SK-N-SH (cell line): ENCODE measurements around the gene PTPRC. TPM values are rescaled to one million over a fixed set of nuclear protein-coding genes. Genes with fewer than 3 reads are reported as not detected.

ENCODE experiments used
- CTCF ChIA-PET: fragments of 300-600, 350-600 bp; formaldehyde crosslinking; extraction: SDS; loops from one replicate; lab custom pipeline; 2021; lab: Yijun Ruan, JAX
- POLR2A ChIA-PET: fragments of 350-600 bp; sonication (Branson Sonifier 250); formaldehyde crosslinking; extraction: SDS; loops from one replicate; lab custom pipeline; 2020; ENCODE audit warnings: antibody characterized with exemption, inconsistent platforms; lab: Yijun Ruan, JAX
- DNase-seq: peaks from one replicate; pipeline ENCODE4 v3.0.0; 2012
- H2AFZ ChIP-seq: fragments of 200-600 bp; sonication (generic); 2 replicates; pipeline ENCODE4 v1.8.1; 2016; ENCODE audit warnings: antibody characterized with exemption, mild to moderate bottlenecking, low read depth
- H3F3A ChIP-seq: fragments of 200-600 bp; sonication (generic); replicated peaks from 2 replicates; pipeline ENCODE3; 2016; ENCODE audit warnings: antibody characterized with exemption, mild to moderate bottlenecking; ENCODE audit not compliant: insufficient read depth
- H3K27ac ChIP-seq, 2 experiments: fragments of 200-500 bp in 1 of 2; fragments of 200-600 bp in 1 of 2; sonication (Bioruptor generic) in 1 of 2; sonication (generic), shearing (Covaris generic) in 1 of 2; 2 replicates each; pipeline versions ENCODE4 v1.5.1 to v1.6.1; 2014 to 2016; ENCODE audit warnings: low read depth in 2 of 2, inconsistent platforms in 1 of 2, low read length in 1 of 2, mild to moderate bottlenecking in 1 of 2, mixed read lengths in 1 of 2
- H3K27me3 ChIP-seq: fragments of 200-600 bp; sonication (generic), shearing (Covaris generic); 2 replicates; pipeline ENCODE4 v1.6.1; 2016; ENCODE audit warnings: mixed run types; ENCODE audit not compliant: insufficient read depth
- H3K36me3 ChIP-seq, 2 experiments: fragments of 200-500 bp in 1 of 2; fragments of 200-600 bp in 1 of 2; sonication (Bioruptor generic) in 1 of 2; sonication (generic) in 1 of 2; replicated peaks in 1 of 2; 2 replicates each; pipeline versions ENCODE3 to v1.5.1; 2014 to 2016; ENCODE audit warnings: low read length in 1 of 2, mild to moderate bottlenecking in 1 of 2; ENCODE audit not compliant: insufficient read depth in 2 of 2, control insufficient read depth in 1 of 2
- H3K4me1 ChIP-seq, 2 experiments: fragments of 200-500 bp in 1 of 2; fragments of 200-600 bp in 1 of 2; sonication (Bioruptor generic) in 1 of 2; sonication (generic), shearing (Covaris generic) in 1 of 2; 2 replicates each; pipeline versions ENCODE4 v1.5.1 to v1.6.1; 2014 to 2016; ENCODE audit warnings: low read depth in 1 of 2, low read length in 1 of 2, mixed run types in 1 of 2; ENCODE audit not compliant: insufficient read depth in 2 of 2, control insufficient read depth in 1 of 2
- H3K4me2 ChIP-seq: fragments of 200-600 bp; sonication (generic), shearing (Covaris generic); 2 replicates; pipeline ENCODE4 v1.6.1; 2017; ENCODE audit warnings: mixed run types
- H3K4me3 ChIP-seq, 2 experiments: fragments of 200-500 bp in 1 of 2; fragments of 200-600 bp in 1 of 2; sonication (Bioruptor generic) in 1 of 2; sonication (generic), shearing (Covaris generic) in 1 of 2; 2 replicates each; pipeline versions ENCODE4 v1.5.1 to v1.8.1; 2014 to 2016; ENCODE audit warnings: low read depth in 2 of 2, inconsistent platforms in 1 of 2, low read length in 1 of 2, mild to moderate bottlenecking in 1 of 2, mixed read lengths in 1 of 2, moderate library complexity in 1 of 2
- H3K79me2 ChIP-seq: fragments of 200-600 bp; sonication (generic); 2 replicates; pipeline ENCODE4 v1.8.1; 2017; ENCODE audit warnings: mild to moderate bottlenecking; ENCODE audit not compliant: insufficient read depth
- H3K9ac ChIP-seq: fragments of 200-600 bp; sonication (generic); 2 replicates; pipeline ENCODE4 v1.6.1; 2017; ENCODE audit warnings: mixed run types
- H3K9me2 ChIP-seq: fragments of 200-600 bp; sonication (generic); 2 replicates; pipeline ENCODE4 v1.6.1; 2017; ENCODE audit warnings: mixed run types
- H3K9me3 ChIP-seq: fragments of 200-600 bp; sonication (generic); 2 replicates; pipeline ENCODE4 v1.6.1; 2017; ENCODE audit warnings: mixed run types, mild to moderate bottlenecking, moderate library complexity
- H4K20me1 ChIP-seq: fragments of 200-600 bp; sonication (generic); 2 replicates; pipeline ENCODE4 v1.6.1; 2017; ENCODE audit warnings: mild to moderate bottlenecking, mixed run types; ENCODE audit not compliant: insufficient read depth
- CHD2 ChIP-seq: fragments of 150-350 bp; IDR thresholded peaks from 2 replicates; pipeline ENCODE4 v1.6.1; 2018; ENCODE audit warnings: low read length; ENCODE audit not compliant: partially characterized antibody
- ELF1 ChIP-seq: IDR thresholded peaks from 2 replicates; pipeline ENCODE4 v1.4.0; 2012
- EP300 ChIP-seq, 2 experiments: IDR thresholded peaks; 2 replicates each; pipeline versions ENCODE4 v1.4.0 to v1.6.1; 2012; ENCODE audit warnings: borderline replicate concordance in 1 of 2, low read depth in 1 of 2, low read length in 1 of 2
- EZH2phosphoT487 ChIP-seq: fragments of 200-600 bp; sonication (generic); IDR thresholded peaks from 2 replicates; pipeline ENCODE4 v1.6.1; 2017; ENCODE audit warnings: low read depth, mixed run types, mild to moderate bottlenecking, antibody characterized with exemption, moderate library complexity, borderline replicate concordance
- FOSL2 ChIP-seq: IDR thresholded peaks from 2 replicates; pipeline ENCODE4 v1.4.0; 2012; ENCODE audit warnings: low read depth, mild to moderate bottlenecking, moderate library complexity, borderline replicate concordance
- GATA2 ChIP-seq: sonication (generic); formaldehyde crosslinking; IDR thresholded peaks from 2 replicates; pipeline ENCODE4 v1.5.0; 2020; ENCODE audit warnings: mild to moderate bottlenecking, missing genetic modification reagents
- MEF2A ChIP-seq: IDR thresholded peaks from 2 replicates; pipeline ENCODE4 v1.4.0; 2012; ENCODE audit warnings: low read depth, borderline replicate concordance
- MXI1 ChIP-seq: IDR thresholded peaks from 2 replicates; pipeline ENCODE4 v1.6.1; 2012; ENCODE audit warnings: mild to moderate bottlenecking, low read depth, low read length, improper control_type of control experiment
- NFIC ChIP-seq: IDR thresholded peaks from 2 replicates; pipeline ENCODE4 v1.4.0; 2012; ENCODE audit warnings: borderline replicate concordance
- NRF1 ChIP-seq: IDR thresholded peaks from 2 replicates; pipeline ENCODE4 v1.6.1; 2012; ENCODE audit warnings: low read depth, mild to moderate bottlenecking, low read length
- PBX3 ChIP-seq: IDR thresholded peaks from 2 replicates; pipeline ENCODE4; 2012
- RCOR1 ChIP-seq: fragments of 150-350 bp; IDR thresholded peaks from 2 replicates; pipeline ENCODE4 v1.6.1; 2017; ENCODE audit warnings: antibody characterized with exemption, low read length
- REST ChIP-seq: IDR thresholded peaks from 2 replicates; pipeline ENCODE4 v1.6.1; 2012; ENCODE audit warnings: mild to moderate bottlenecking, low read depth, low read length, moderate library complexity
- RXRA ChIP-seq: IDR thresholded peaks from 2 replicates; pipeline ENCODE4 v1.4.0; 2012; ENCODE audit warnings: low read depth, mild to moderate bottlenecking, borderline replicate concordance
- SIN3A ChIP-seq: IDR thresholded peaks from 2 replicates; pipeline ENCODE4 v1.6.1; 2012; ENCODE audit warnings: low read depth, mild to moderate bottlenecking, low read length, moderate library complexity, borderline replicate concordance
- SMC3 ChIP-seq: IDR thresholded peaks from 2 replicates; pipeline ENCODE4 v1.6.1; 2012; ENCODE audit warnings: low read depth, low read length, improper control_type of control experiment
- TCF12 ChIP-seq: IDR thresholded peaks from 2 replicates; pipeline ENCODE4 v1.4.0; 2012
- TEAD4 ChIP-seq: IDR thresholded peaks from 2 replicates; pipeline ENCODE4 v1.4.0; 2012; ENCODE audit warnings: mild to moderate bottlenecking, borderline replicate concordance; ENCODE audit not compliant: insufficient read depth
- USF1 ChIP-seq: IDR thresholded peaks from 2 replicates; pipeline ENCODE4 v1.4.0; 2012; ENCODE audit warnings: low read depth, borderline replicate concordance
- YY1 ChIP-seq: IDR thresholded peaks from 2 replicates; pipeline ENCODE4 v1.4.0; 2012; ENCODE audit warnings: low read depth, mild to moderate bottlenecking
- ZBTB33 ChIP-seq: IDR thresholded peaks from 2 replicates; pipeline ENCODE4 v1.4.0; 2012; ENCODE audit warnings: low read depth, borderline replicate concordance
- WGBS: methylation state at CpG from one replicate; pipeline ENCODE4 v1.1.6; 2017; ENCODE audit warnings: low lambda C conversion rate; 5-methylcytosine and 5-hydroxymethylcytosine counted together
- polyA plus RNA-seq, 3 experiments: library from polyadenylated mRNA; depleted of rRNA; stranded (reverse); fragments of >200 nt; gene quantifications; 2 replicates each; pipeline ENCODE4 v1.2.3, GENCODE V29; 2012

The PTPRC gene
- polyA plus RNA-seq, 1 of the 3 experiments (the other 2 are of a cell fraction) = 0.03 TPM

GRCh38 chr1:198636391-198636790, 2.4 kb upstream of the PTPRC start:
- TF ChIP-seq FOSL2 (no peak), GATA2 (no peak), TEAD4 (no peak)
- Histone ChIP-seq H3K9me2 (no peaks in the 10 kb centered on the region), H3K27ac (no peak overlapping the region), H3K36me3 (no peaks in the 10 kb centered on the region), H3K4me2 (no peak overlapping the region), H3K27me3 (no peaks in the 10 kb centered on the region), H3K4me1 (peaks cover 3% of the 10 kb centered on the region in 2 experiments; a peak in 2 of 4 replicates), H3K9ac (no peak overlapping the region), H3K79me2 (no peaks in the 10 kb centered on the region), H3K9me3 (peaks cover 6% of the 10 kb centered on the region; the same call in 1 of the 2 replicates), H3K4me3 (no peak overlapping the region), H2AFZ (0 out of 2 replicates have a peak overlapping the region, but pooled peaks have one; percentile 13), H3F3A (no peaks in the 10 kb centered on the region), H4K20me1 (no peaks in the 10 kb centered on the region)
- no peak for DNase-seq
- CTCF ChIA-PET = interaction anchor here (0.6 kb wide), 1 partner anchor 364 kb away, joined by 3 read pairs; no protein-coding TSS in a partner anchor
- 100% methylated on average over 1 of the region's 2 CpGs for WGBS
- POLR2A ChIA-PET = no interaction called here

- Histone ChIP-seq H3K27ac (no peak overlapping the region), H4K20me1 (no peaks in the 10 kb centered on the region), H3K27me3 (no peaks in the 10 kb centered on the region), H3F3A (peaks cover 6% of the 10 kb centered on the region), H3K9me2 (no peaks in the 10 kb centered on the region), H3K4me3 (no peak overlapping the region), H3K79me2 (no peaks in the 10 kb centered on the region), H3K36me3 (no peaks in the 10 kb centered on the region), H3K4me1 (peaks cover 3 to 9% of the 10 kb centered on the region in 2 experiments; a peak in 2 of 4 replicates), H3K4me2 (no peak overlapping the region), H3K9me3 (peaks cover 6% of the 10 kb centered on the region; the same call in 1 of the 2 replicates), H3K9ac (no peak overlapping the region), H2AFZ (peak overlapping the region; percentile 13; the same call in 1 of the 2 replicates)
- 80% methylated on average over 2 of the region's 2 CpGs for WGBS
- TF ChIP-seq EZH2phosphoT487 = no peak
- no peak for TF ChIP-seq ELF1
- TF ChIP-seq ZBTB33 = no peak
- no peak for TF ChIP-seq RCOR1
- TF ChIP-seq NFIC = no peak
- no peak for TF ChIP-seq YY1
- no peak for TF ChIP-seq USF1
- no peak for TF ChIP-seq NRF1
- TF ChIP-seq GATA2 = no peak
- TF ChIP-seq CHD2 = no peak
- TF ChIP-seq TCF12 = no peak
- TF ChIP-seq PBX3 = no peak
- TF ChIP-seq MEF2A = no peak
- TF ChIP-seq MXI1 = no peak
- TF ChIP-seq SMC3 = no peak
- TF ChIP-seq RXRA = no peak
- no peak for TF ChIP-seq EP300 (IDR thresholded peaks at IDR 0.05; ENCODE audit: borderline replicate concordance in 1 of 2, low read depth in 1 of 2, low read length in 1 of 2)
- TF ChIP-seq REST = no peak
- no peak for TF ChIP-seq SIN3A
- ChIA-PET CTCF (interaction anchor here (0.6 kb wide), 1 partner anchor 1273 kb away, joined by 3 read pairs; no protein-coding TSS in a partner anchor), POLR2A (no interaction called here)
- no peak for DNase-seq
Observed at GRCh38 chr1:198637157-198637556, 1.7 kb upstream of the PTPRC start.
